ENCODE measurements around the gene ABT1. TPM values are rescaled to one million over a fixed set of nuclear protein-coding genes. Genes with fewer than 3 reads are reported as not detected.
"Not testable (repeated sequence)": the region's sequence is repeated elsewhere in the genome, so short reads cannot be mapped to it uniquely, and the experiment has no call there.

The ABT1 gene
- polyA plus RNA-seq (2013, experiment 1 of 2) = 24.5 TPM
- polyA plus RNA-seq (2013, experiment 2 of 2) = 24.8 TPM

GRCh38 chr6:26596579-26597388 lies at the start of gene ABT1:
TSS of gene ABT1 (plus strand) at chr6:26596953. CDS start at chr6:26596983, 30 bp downstream.
- no peak within 1 kb of the TSS for H3K23ac ChIP-seq (ENCODE audit: low read length)
- H4K8ac ChIP-seq (ENCODE audit: low read depth, low read length) = no peak within 1 kb of the TSS
- no peak within 1 kb of the TSS for H2BK5ac ChIP-seq (ENCODE audit: low read length)
- peak within 1 kb of the TSS; percentile 77 for H3K56ac ChIP-seq (ENCODE audit: low read length)
- H2BK120ac ChIP-seq (ENCODE audit: low read depth, low read length) = no peak within 1 kb of the TSS
- peak within 1 kb of the TSS; percentile 47 for H3K4me3 ChIP-seq (ENCODE audit: low read length)
- no peaks in the 10 kb centered on the region for H3K36me3 ChIP-seq (ENCODE audit: control insufficient read depth, insufficient read depth, low read length)
- peak within 1 kb of the TSS; percentile 83 for H3K9ac ChIP-seq (ENCODE audit: low read length)
- H3K27ac ChIP-seq (ENCODE audit: low read depth, low read length) = peak within 1 kb of the TSS; percentile 15
- DNase-seq = peak; percentile 99
- peaks cover 8% of the 10 kb centered on the region for H3K79me2 ChIP-seq (ENCODE audit: control insufficient read depth, insufficient read depth, low read length)
- no peak within 1 kb of the TSS for H2AK5ac ChIP-seq (ENCODE audit: low read length)
- H3K4me2 ChIP-seq (ENCODE audit: low read length) = peak within 1 kb of the TSS; percentile 66
- no peak within 1 kb of the TSS for H2BK15ac ChIP-seq (replicated peaks; ENCODE audit: low read depth)
- H3K27me3 ChIP-seq (ENCODE audit: insufficient read depth, low read length, poor library complexity) = no peaks in the 10 kb centered on the region
- H3K4me1 ChIP-seq (ENCODE audit: control insufficient read depth, low read depth, low read length) = no peaks in the 10 kb centered on the region
- WGBS (ENCODE audit: extremely low coverage, insufficient coverage, low lambda C conversion rate) = no CpG with 5 or more reads among the region's 51 CpGs
- H4K5ac ChIP-seq (ENCODE audit: low read length) = no peak within 1 kb of the TSS
- H3K79me1 ChIP-seq (ENCODE audit: low read length) = peaks cover 6% of the 10 kb centered on the region
- H3K18ac ChIP-seq (ENCODE audit: low read length) = no peak within 1 kb of the TSS
- H3K4ac ChIP-seq (ENCODE audit: low read depth, low read length) = peak within 1 kb of the TSS; percentile 0

GRCh38 chr6:26547363-26547762 lies 49.4 kb upstream of the ABT1 start:
- H3K56ac ChIP-seq (ENCODE audit: low read length); H3K27me3 ChIP-seq (ENCODE audit: insufficient read depth, low read length, poor library complexity); H3K79me1 ChIP-seq (ENCODE audit: low read length); H3K23ac ChIP-seq (ENCODE audit: low read length); DNase-seq; H3K4ac ChIP-seq (ENCODE audit: low read depth, low read length); H2BK15ac ChIP-seq (replicated peaks; ENCODE audit: low read depth); H3K36me3 ChIP-seq (ENCODE audit: control insufficient read depth, insufficient read depth, low read length); H4K5ac ChIP-seq (ENCODE audit: low read length); H3K79me2 ChIP-seq (ENCODE audit: control insufficient read depth, insufficient read depth, low read length); H3K4me3 ChIP-seq (ENCODE audit: low read length); H3K9ac ChIP-seq (ENCODE audit: low read length); H3K27ac ChIP-seq (ENCODE audit: low read depth, low read length); H4K8ac ChIP-seq (ENCODE audit: low read depth, low read length); H3K4me2 ChIP-seq (ENCODE audit: low read length); H3K4me1 ChIP-seq (ENCODE audit: control insufficient read depth, low read depth, low read length); H3K18ac ChIP-seq (ENCODE audit: low read length); H2BK5ac ChIP-seq (ENCODE audit: low read length); H2AK5ac ChIP-seq (ENCODE audit: low read length); H2BK120ac ChIP-seq (ENCODE audit: low read depth, low read length): not testable (repeated sequence)
- no CpG with 5 or more reads among the region's 18 CpGs for WGBS (ENCODE audit: extremely low coverage, insufficient coverage, low lambda C conversion rate)

GRCh38 chr6:26550250-26550993 lies 46.3 kb upstream of the ABT1 start:
- Histone ChIP-seq H3K27ac (ENCODE audit: low read depth, low read length) (peak overlapping the region; percentile 79), H4K8ac (ENCODE audit: low read depth, low read length) (no peak overlapping the region), H3K56ac (ENCODE audit: low read length) (peak overlapping the region; percentile 88), H2BK5ac (ENCODE audit: low read length) (no peak overlapping the region), H3K4me1 (ENCODE audit: control insufficient read depth, low read depth, low read length) (no peaks in the 10 kb centered on the region), H3K18ac (ENCODE audit: low read length) (no peak overlapping the region), H2BK120ac (ENCODE audit: low read depth, low read length) (no peak overlapping the region), H3K9ac (ENCODE audit: low read length) (peak overlapping the region; percentile 61), H4K5ac (ENCODE audit: low read length) (no peak overlapping the region), H2AK5ac (ENCODE audit: low read length) (no peak overlapping the region), H3K4ac (ENCODE audit: low read depth, low read length) (no peak overlapping the region), H3K36me3 (ENCODE audit: control insufficient read depth, insufficient read depth, low read length) (peaks cover 2% of the 10 kb centered on the region), H3K79me2 (ENCODE audit: control insufficient read depth, insufficient read depth, low read length) (no peaks in the 10 kb centered on the region), H2BK15ac (replicated peaks; ENCODE audit: low read depth) (no peak overlapping the region), H3K27me3 (ENCODE audit: insufficient read depth, low read length, poor library complexity) (no peaks in the 10 kb centered on the region), H3K4me2 (ENCODE audit: low read length) (peak overlapping the region; percentile 24), H3K4me3 (ENCODE audit: low read length) (peak overlapping the region; percentile 50), H3K79me1 (ENCODE audit: low read length) (no peaks in the 10 kb centered on the region), H3K23ac (ENCODE audit: low read length) (no peak overlapping the region)
- WGBS (ENCODE audit: extremely low coverage, insufficient coverage, low lambda C conversion rate) = no CpG with 5 or more reads among the region's 42 CpGs
- peak; percentile 98 for DNase-seq

- H3K4me3 ChIP-seq (ENCODE audit: low read length) = no peak overlapping the region
- H2AK5ac ChIP-seq (ENCODE audit: low read length) = no peak overlapping the region
These were observed 44.5 kb upstream of the ABT1 start for GRCh38 chr6:26552205-26552604.

GRCh38 chr6:26552640-26553188 lies 44.0 kb upstream of the ABT1 start:
- Histone ChIP-seq H3K79me1 (ENCODE audit: low read length) (no peaks in the 10 kb centered on the region), H2AK5ac (ENCODE audit: low read length) (no peak overlapping the region), H3K27ac (ENCODE audit: low read depth, low read length) (no peak overlapping the region), H3K36me3 (ENCODE audit: control insufficient read depth, insufficient read depth, low read length) (no peaks in the 10 kb centered on the region), H3K4me2 (ENCODE audit: low read length) (peak overlapping the region; percentile 86), H3K27me3 (ENCODE audit: insufficient read depth, low read length, poor library complexity) (no peaks in the 10 kb centered on the region), H3K4me1 (ENCODE audit: control insufficient read depth, low read depth, low read length) (no peaks in the 10 kb centered on the region), H3K79me2 (ENCODE audit: control insufficient read depth, insufficient read depth, low read length) (no peaks in the 10 kb centered on the region), H3K56ac (ENCODE audit: low read length) (peak overlapping the region; percentile 62), H3K18ac (ENCODE audit: low read length) (no peak overlapping the region), H2BK120ac (ENCODE audit: low read depth, low read length) (no peak overlapping the region), H3K4ac (ENCODE audit: low read depth, low read length) (no peak overlapping the region), H3K23ac (ENCODE audit: low read length) (no peak overlapping the region), H3K4me3 (ENCODE audit: low read length) (peak overlapping the region; percentile 79), H3K9ac (ENCODE audit: low read length) (peak overlapping the region; percentile 62), H4K5ac (ENCODE audit: low read length) (no peak overlapping the region), H2BK15ac (replicated peaks; ENCODE audit: low read depth) (no peak overlapping the region), H4K8ac (ENCODE audit: low read depth, low read length) (no peak overlapping the region), H2BK5ac (ENCODE audit: low read length) (no peak overlapping the region)
- WGBS (ENCODE audit: extremely low coverage, insufficient coverage, low lambda C conversion rate) = 100% methylated on average over 1 of the region's 11 CpGs
- DNase-seq = no peak

More at GRCh38 chr6:26552205-26552604, 44.5 kb upstream of the ABT1 start:
- Histone ChIP-seq H3K79me1 (ENCODE audit: low read length) (no peaks in the 10 kb centered on the region), H3K27me3 (ENCODE audit: insufficient read depth, low read length, poor library complexity) (no peaks in the 10 kb centered on the region), H2BK15ac (replicated peaks; ENCODE audit: low read depth) (no peak overlapping the region), H3K4me1 (ENCODE audit: control insufficient read depth, low read depth, low read length) (no peaks in the 10 kb centered on the region), H3K4ac (ENCODE audit: low read depth, low read length) (no peak overlapping the region), H3K56ac (ENCODE audit: low read length) (no peak overlapping the region), H3K9ac (ENCODE audit: low read length) (no peak overlapping the region), H3K27ac (ENCODE audit: low read depth, low read length) (no peak overlapping the region), H4K5ac (ENCODE audit: low read length) (no peak overlapping the region), H3K79me2 (ENCODE audit: control insufficient read depth, insufficient read depth, low read length) (no peaks in the 10 kb centered on the region), H2BK5ac (ENCODE audit: low read length) (no peak overlapping the region), H2BK120ac (ENCODE audit: low read depth, low read length) (no peak overlapping the region), H3K36me3 (ENCODE audit: control insufficient read depth, insufficient read depth, low read length) (no peaks in the 10 kb centered on the region), H4K8ac (ENCODE audit: low read depth, low read length) (no peak overlapping the region), H3K4me2 (ENCODE audit: low read length) (no peak overlapping the region), H3K23ac (ENCODE audit: low read length) (no peak overlapping the region), H3K18ac (ENCODE audit: low read length) (no peak overlapping the region)
- DNase-seq = no peak
- no CpG with 5 or more reads among the region's 10 CpGs for WGBS (ENCODE audit: extremely low coverage, insufficient coverage, low lambda C conversion rate)

Data from mesendoderm (in vitro differentiated cells).